ENCODE measurements around the gene XYLT1.

The XYLT1 gene

GRCh38 chr16:17460890-17461289 lies 9.9 kb downstream of the XYLT1 start:
- no peak overlapping the region for H2BK5ac ChIP-seq (ENCODE audit: low read depth, low read length, poor library complexity, severe bottlenecking)
- no peak overlapping the region for H2BK15ac ChIP-seq (ENCODE audit: low read depth, poor library complexity, severe bottlenecking)
- H3K9me3 ChIP-seq (ENCODE audit: control insufficient read depth, low read length), result no peaks in the 10 kb centered on the region
- no peak overlapping the region for H3K4me2 ChIP-seq (ENCODE audit: low read length, poor library complexity, severe bottlenecking)
- H3K4me1 ChIP-seq (ENCODE audit: control insufficient read depth, insufficient read depth, low read depth, low read length), result no peaks in the 10 kb centered on the region
- H3K27me3 ChIP-seq (ENCODE audit: control insufficient read depth in 1 of 2, insufficient read depth in 1 of 2, low read length in 2 of 2), result no peaks in the 10 kb centered on the region
- H3K4me3 ChIP-seq (ENCODE audit: insufficient read depth in 1 of 2, low read depth in 1 of 2, low read length in 2 of 2), result no peak overlapping the region
- no peaks in the 10 kb centered on the region for H3K79me1 ChIP-seq (replicated peaks; ENCODE audit: low read length, poor library complexity, severe bottlenecking)
- no peak overlapping the region for H3K27ac ChIP-seq (ENCODE audit: low read length, poor library complexity, severe bottlenecking)
- H2AFZ ChIP-seq (ENCODE audit: low read depth, low read length), result no peak overlapping the region
- no peak overlapping the region for H2AK5ac ChIP-seq (ENCODE audit: low read length, severe bottlenecking)
- no peak overlapping the region for H3K9ac ChIP-seq (ENCODE audit: low read length)
- H2BK12ac ChIP-seq (ENCODE audit: low read length in 2 of 2), result no peak overlapping the region
- 83% methylated on average over 3 of the region's 3 CpGs for WGBS
- no peak overlapping the region for H3K4ac ChIP-seq (ENCODE audit: low read depth in 1 of 2, low read length in 2 of 2)
- no peak overlapping the region for H4K91ac ChIP-seq (ENCODE audit: low read length)
- H4K8ac ChIP-seq (ENCODE audit: low read length), result no peak overlapping the region
- no peak overlapping the region for H3K18ac ChIP-seq (ENCODE audit: low read depth in 1 of 2, low read length in 2 of 2)
- no peak for DNase-seq
- H2BK120ac ChIP-seq (ENCODE audit: low read depth, low read length), result no peak overlapping the region
- no peak overlapping the region for H3K14ac ChIP-seq (ENCODE audit: low read length in 2 of 2)
- H3K23ac ChIP-seq (ENCODE audit: low read length in 2 of 2), result no peak overlapping the region
- H3K36me3 ChIP-seq (ENCODE audit: control insufficient read depth in 1 of 2, insufficient read depth in 2 of 2, low read depth in 1 of 2, low read length in 2 of 2), result peaks cover 0 to 14% of the 10 kb centered on the region in 2 experiments

- peaks cover 0 to 14% of the 10 kb centered on the region in 2 experiments for H3K36me3 ChIP-seq (ENCODE audit: control insufficient read depth in 1 of 2, insufficient read depth in 2 of 2, low read depth in 1 of 2, low read length in 2 of 2)
- no peak overlapping the region for H2BK15ac ChIP-seq (ENCODE audit: low read depth, poor library complexity, severe bottlenecking)
- no peak overlapping the region for H3K4ac ChIP-seq (ENCODE audit: low read depth in 1 of 2, low read length in 2 of 2)
These were observed 10.7 kb downstream of the XYLT1 start for GRCh38 chr16:17459903-17460521.

GRCh38 chr16:17457997-17458396 lies 12.8 kb downstream of the XYLT1 start:
- no peak overlapping the region for H3K23ac ChIP-seq (ENCODE audit: low read length in 2 of 2)
- peaks cover 0 to 14% of the 10 kb centered on the region in 2 experiments for H3K36me3 ChIP-seq (ENCODE audit: control insufficient read depth in 1 of 2, insufficient read depth in 2 of 2, low read depth in 1 of 2, low read length in 2 of 2)
- no peak overlapping the region for H2AK5ac ChIP-seq (ENCODE audit: low read length, severe bottlenecking)
- no peaks in the 10 kb centered on the region for H3K9me3 ChIP-seq (ENCODE audit: control insufficient read depth, low read length)
- no peak overlapping the region for H3K4ac ChIP-seq (ENCODE audit: low read depth in 1 of 2, low read length in 2 of 2)
- H3K4me2 ChIP-seq (ENCODE audit: low read length, poor library complexity, severe bottlenecking), result no peak overlapping the region
- no peak overlapping the region for H3K9ac ChIP-seq (ENCODE audit: low read length)
- no peaks in the 10 kb centered on the region for H3K27me3 ChIP-seq (ENCODE audit: control insufficient read depth in 1 of 2, insufficient read depth in 1 of 2, low read length in 2 of 2)
- WGBS, result 75% methylated on average over 8 of the region's 8 CpGs
- H4K91ac ChIP-seq (ENCODE audit: low read length), result no peak overlapping the region
- H2AFZ ChIP-seq (ENCODE audit: low read depth, low read length), result no peak overlapping the region
- no peak overlapping the region for H3K18ac ChIP-seq (ENCODE audit: low read depth in 1 of 2, low read length in 2 of 2)
- no peak overlapping the region for H3K4me3 ChIP-seq (ENCODE audit: insufficient read depth in 1 of 2, low read depth in 1 of 2, low read length in 2 of 2)
- H3K14ac ChIP-seq (ENCODE audit: low read length in 2 of 2), result no peak overlapping the region
- no peak overlapping the region for H2BK5ac ChIP-seq (ENCODE audit: low read depth, low read length, poor library complexity, severe bottlenecking)
- H2BK15ac ChIP-seq (ENCODE audit: low read depth, poor library complexity, severe bottlenecking), result no peak overlapping the region
- H4K8ac ChIP-seq (ENCODE audit: low read length), result no peak overlapping the region
- H2BK120ac ChIP-seq (ENCODE audit: low read depth, low read length), result no peak overlapping the region
- no peak overlapping the region for H3K27ac ChIP-seq (ENCODE audit: low read length, poor library complexity, severe bottlenecking)
- no peaks in the 10 kb centered on the region for H3K4me1 ChIP-seq (ENCODE audit: control insufficient read depth, insufficient read depth, low read depth, low read length)
- DNase-seq, result no peak
- no peaks in the 10 kb centered on the region for H3K79me1 ChIP-seq (replicated peaks; ENCODE audit: low read length, poor library complexity, severe bottlenecking)
- H2BK12ac ChIP-seq (ENCODE audit: low read length in 2 of 2), result no peak overlapping the region

More at GRCh38 chr16:17459903-17460521, 10.7 kb downstream of the XYLT1 start:
- H4K91ac ChIP-seq (ENCODE audit: low read length), result no peak overlapping the region
- H4K8ac ChIP-seq (ENCODE audit: low read length), result no peak overlapping the region
- no peak overlapping the region for H2BK5ac ChIP-seq (ENCODE audit: low read depth, low read length, poor library complexity, severe bottlenecking)
- H3K27me3 ChIP-seq (ENCODE audit: control insufficient read depth in 1 of 2, insufficient read depth in 1 of 2, low read length in 2 of 2), result no peaks in the 10 kb centered on the region
- no peak overlapping the region for H2AFZ ChIP-seq (ENCODE audit: low read depth, low read length)
- H3K79me1 ChIP-seq (replicated peaks; ENCODE audit: low read length, poor library complexity, severe bottlenecking), result no peaks in the 10 kb centered on the region
- no peak overlapping the region for H3K4me3 ChIP-seq (ENCODE audit: insufficient read depth in 1 of 2, low read depth in 1 of 2, low read length in 2 of 2)
- H3K9ac ChIP-seq (ENCODE audit: low read length), result no peak overlapping the region
- H3K9me3 ChIP-seq (ENCODE audit: control insufficient read depth, low read length), result no peaks in the 10 kb centered on the region
- H2AK5ac ChIP-seq (ENCODE audit: low read length, severe bottlenecking), result no peak overlapping the region
- DNase-seq, result no peak
- WGBS, result 70% methylated on average over 12 of the region's 12 CpGs
- no peak overlapping the region for H3K27ac ChIP-seq (ENCODE audit: low read length, poor library complexity, severe bottlenecking)
- no peaks in the 10 kb centered on the region for H3K4me1 ChIP-seq (ENCODE audit: control insufficient read depth, insufficient read depth, low read depth, low read length)
- no peak overlapping the region for H2BK120ac ChIP-seq (ENCODE audit: low read depth, low read length)
- no peak overlapping the region for H3K18ac ChIP-seq (ENCODE audit: low read depth in 1 of 2, low read length in 2 of 2)
- no peak overlapping the region for H3K4me2 ChIP-seq (ENCODE audit: low read length, poor library complexity, severe bottlenecking)
- no peak overlapping the region for H2BK12ac ChIP-seq (ENCODE audit: low read length in 2 of 2)
- H3K14ac ChIP-seq (ENCODE audit: low read length in 2 of 2), result no peak overlapping the region
- H3K23ac ChIP-seq (ENCODE audit: low read length in 2 of 2), result no peak overlapping the region

- Histone ChIP-seq H3K18ac (ENCODE audit: low read depth in 1 of 2, low read length in 2 of 2) (no peak overlapping the region), H3K4ac (ENCODE audit: low read depth in 1 of 2, low read length in 2 of 2) (no peak overlapping the region), H4K91ac (ENCODE audit: low read length) (no peak overlapping the region), H3K23ac (ENCODE audit: low read length in 2 of 2) (no peak overlapping the region), H3K4me3 (ENCODE audit: insufficient read depth in 1 of 2, low read depth in 1 of 2, low read length in 2 of 2) (no peak overlapping the region), H2AFZ (ENCODE audit: low read depth, low read length) (no peak overlapping the region), H2BK120ac (ENCODE audit: low read depth, low read length) (no peak overlapping the region), H2BK12ac (ENCODE audit: low read length in 2 of 2) (no peak overlapping the region), H3K9ac (ENCODE audit: low read length) (no peak overlapping the region), H3K27me3 (ENCODE audit: control insufficient read depth in 1 of 2, insufficient read depth in 1 of 2, low read length in 2 of 2) (no peaks in the 10 kb centered on the region), H3K14ac (ENCODE audit: low read length in 2 of 2) (no peak overlapping the region), H3K79me1 (replicated peaks; ENCODE audit: low read length, poor library complexity, severe bottlenecking) (no peaks in the 10 kb centered on the region), H2AK5ac (ENCODE audit: low read length, severe bottlenecking) (no peak overlapping the region), H3K36me3 (ENCODE audit: control insufficient read depth in 1 of 2, insufficient read depth in 2 of 2, low read depth in 1 of 2, low read length in 2 of 2) (peaks cover 0 to 14% of the 10 kb centered on the region in 2 experiments), H3K4me1 (ENCODE audit: control insufficient read depth, insufficient read depth, low read depth, low read length) (no peaks in the 10 kb centered on the region), H4K8ac (ENCODE audit: low read length) (no peak overlapping the region), H3K9me3 (ENCODE audit: control insufficient read depth, low read length) (no peaks in the 10 kb centered on the region), H2BK5ac (ENCODE audit: low read depth, low read length, poor library complexity, severe bottlenecking) (no peak overlapping the region), H3K4me2 (ENCODE audit: low read length, poor library complexity, severe bottlenecking) (no peak overlapping the region), H2BK15ac (ENCODE audit: low read depth, poor library complexity, severe bottlenecking) (no peak overlapping the region), H3K27ac (ENCODE audit: low read length, poor library complexity, severe bottlenecking) (no peak overlapping the region)
- WGBS, result 84% methylated on average over 2 of the region's 3 CpGs
- no peak for DNase-seq
These were observed 13.2 kb downstream of the XYLT1 start for GRCh38 chr16:17457513-17457912.

Measured in mesenchymal stem cell (in vitro differentiated cells and primary cell).